ENCODE data around the gene HSP90AA1. TPM values are rescaled to one million over a fixed set of nuclear protein-coding genes. Genes with fewer than 3 reads are reported as not detected.

The HSP90AA1 gene
- total and polyA plus RNA-seq, 2 of the 8 experiments (the other 6 are each of a cell fraction or from before 2014, with no cell fraction given): 339 to 878 TPM

GRCh38 chr14:102058146-102058545 lies 28.7 kb downstream of the HSP90AA1 start:
- Histone ChIP-seq H4K20me1 (replicated peaks in 1 of 2; ENCODE audit: control insufficient read depth in 1 of 2, insufficient read depth in 2 of 2, low read length in 2 of 2) (peaks cover 0 to 4% of the 10 kb centered on the region in 2 experiments), H3K36me3 (ENCODE audit: control insufficient read depth in 2 of 4, insufficient read depth in 4 of 4, low read length in 3 of 4) (no peaks in the 10 kb centered on the region), H3K18ac (ENCODE audit: extremely low read depth, low read length) (no peak overlapping the region), H2BK12ac (ENCODE audit: low read depth, low read length) (no peak overlapping the region), H2AK5ac (ENCODE audit: low read depth, low read length) (no peak overlapping the region), H2BK20ac (ENCODE audit: low read length) (no peak overlapping the region), H3K4ac (replicated peaks; ENCODE audit: insufficient read length, low read depth, low read length) (no peak overlapping the region), H4K5ac (ENCODE audit: insufficient read length, low read depth, low read length) (no peak overlapping the region), H2BK15ac (ENCODE audit: low read length) (no peak overlapping the region), H4K8ac (ENCODE audit: extremely low read depth, insufficient read depth, low read length) (no peak overlapping the region), H3K23ac (ENCODE audit: insufficient read length) (no peak overlapping the region), H3K14ac (ENCODE audit: insufficient read length) (no peak overlapping the region), H3K4me3 (ENCODE audit: extremely low read depth in 1 of 4, insufficient read depth in 2 of 4, low read depth in 3 of 4, low read length in 4 of 4) (no peak overlapping the region), H3K4me2 (ENCODE audit: insufficient read depth in 1 of 2, low read depth in 2 of 2, low read length in 2 of 2) (no peak overlapping the region), H2BK120ac (replicated peaks; ENCODE audit: low read depth, low read length) (no peak overlapping the region), H3K56ac (replicated peaks; ENCODE audit: insufficient read length, low read depth, low read length) (no peak overlapping the region), H3K27ac (ENCODE audit: low read depth, low read length) (no peak overlapping the region), H3K9ac (replicated peaks in 1 of 4; ENCODE audit: extremely low read depth in 1 of 4, low read depth in 3 of 4, low read length in 3 of 4) (no peak overlapping the region), H3K79me2 (ENCODE audit: control insufficient read depth in 1 of 2, insufficient read depth in 2 of 2, low read length in 2 of 2) (no peaks in the 10 kb centered on the region), H2AFZ (ENCODE audit: low read length) (peak overlapping the region; percentile 20; the same call in 1 of the 2 replicates), H3K79me1 (ENCODE audit: low read depth, low read length) (0 out of 2 replicates have a peak, but pooled peaks cover 3% of the 10 kb centered on the region), H2BK5ac (ENCODE audit: low read depth, low read length) (no peak overlapping the region), H3K4me1 (replicated peaks in 1 of 4; ENCODE audit: control insufficient read depth in 3 of 4, insufficient read depth in 4 of 4, low read length in 3 of 4) (peaks cover 0 to 11% (median 5%) of the 10 kb centered on the region in 4 experiments; a peak in 5 of 7 replicates), H4K91ac (replicated peaks; ENCODE audit: insufficient read length, low read length) (no peak overlapping the region), H3K9me3 (ENCODE audit: insufficient read depth in 2 of 2, low read depth in 1 of 2, low read length in 1 of 2) (no peaks in the 10 kb centered on the region), H3K27me3 (replicated peaks in 1 of 4; ENCODE audit: control insufficient read depth in 3 of 4, extremely low read depth in 1 of 4, insufficient read depth in 3 of 4, low read length in 3 of 4) (no peaks in the 10 kb centered on the region), H3K23me2 (ENCODE audit: low read depth, low read length) (no peaks in the 10 kb centered on the region; the same call in 1 of the 2 replicates)
- FAIRE-seq: no peak
- 72% methylated on average over 7 of the region's 7 CpGs; no CpG with 5 or more reads in 1 of the 2 experiments for WGBS, 2 experiments (ENCODE audit: extremely low coverage in 1 of 2, insufficient coverage in 1 of 2, insufficient read length in 1 of 2, insufficient replicate concordance in 2 of 2, low coverage in 1 of 2, low lambda C conversion rate in 2 of 2, missing lambda C conversion rate in 1 of 2)
- TF ChIP-seq KDM1A (IDR thresholded peaks at IDR 0.05; ENCODE audit: borderline replicate concordance, low read length): no peak
- DNase-seq (ENCODE audit: low read depth in 1 of 2, low spot score in 2 of 2): no peak
- ChIA-PET POLR2A (ENCODE audit: partially characterized antibody) (interaction anchor here (0.6 to 1.1 kb wide), 4 partner anchors 21 to 278 kb away, joined by 3 read pairs; no protein-coding TSS in a partner anchor), CTCF (ENCODE audit: partially characterized antibody) (interaction anchor here (0.7 to 2.1 kb wide), 3 partner anchors 8 to 48 kb away, joined by 3 to 8 read pairs (median 4); no protein-coding TSS in a partner anchor)

Data from H1 (cell line).